ENCODE data around the gene IGF2. TPM values are rescaled to one million over a fixed set of nuclear protein-coding genes. Genes with fewer than 3 reads are reported as not detected.
A peak's percentile ranks its signal among the peaks of the same experiment; 100 is the strongest.

IGF2 gene
- total RNA-seq, 5 donors from 2014 or later (not counting 1 experiment from before 2014, with no cell fraction given): 0.30 to 0.98 (median 0.60) TPM; not detected in 1

- Mint-ChIP-seq H3K4me1 (no peaks in the 10 kb centered on the region), H3K27me3 (peaks cover 4 to 11% of the 10 kb centered on the region in 2 donors), H3K9me3 (no peaks in the 10 kb centered on the region), H3K4me3 (no peak overlapping the region), H3K36me3 (no peaks in the 10 kb centered on the region), H3K27ac (no peak overlapping the region)
- no peak for DNase-seq
- Histone ChIP-seq H3K9me3 (no peaks in the 10 kb centered on the region), H3K4me1 (ENCODE audit: control insufficient read depth in 1 of 2, extremely low read depth in 1 of 2, insufficient read depth in 2 of 2, low read length in 2 of 2) (peaks cover 0 to 16% of the 10 kb centered on the region in 2 experiments), H3K27ac (ENCODE audit: low read length) (no peak overlapping the region), H3K36me3 (ENCODE audit: control insufficient read depth in 2 of 2, extremely low read depth in 1 of 2, insufficient read depth in 1 of 2, low read length in 1 of 2) (no peaks in the 10 kb centered on the region), H3K4me3 (ENCODE audit: control insufficient read depth in 1 of 2, extremely low read depth in 1 of 2, low read length in 1 of 2) (no peak overlapping the region), H3K27me3 (replicated peaks in 1 of 2; ENCODE audit: control insufficient read depth in 2 of 2, extremely low read depth in 1 of 2, insufficient read depth in 2 of 2, low read length in 1 of 2) (peaks cover 0 to 70% of the 10 kb centered on the region in 2 experiments)
- WGBS (ENCODE audit: insufficient coverage): 86% methylated on average over 23 of the region's 25 CpGs
- CTCF ChIA-PET: no interaction called here
- no peak for ATAC-seq (replicated peaks in 1 of 4)
- POLR2A ChIA-PET: no interaction called here
These were observed 35.3 kb downstream of the IGF2 start for GRCh38 chr11:2103668-2104523.

- no peak overlapping the region for H3K4me3 ChIP-seq (ENCODE audit: control insufficient read depth in 1 of 2, extremely low read depth in 1 of 2, low read length in 1 of 2)
- WGBS (ENCODE audit: insufficient coverage): no CpG with 5 or more reads among the region's 2 CpGs
- H3K27me3 ChIP-seq (replicated peaks in 1 of 2; ENCODE audit: control insufficient read depth in 2 of 2, extremely low read depth in 1 of 2, insufficient read depth in 2 of 2, low read length in 1 of 2): peaks cover 0 to 60% of the 10 kb centered on the region in 2 experiments
- ChIA-PET CTCF (no interaction called here), POLR2A (no interaction called here)
- no peak for ATAC-seq (replicated peaks in 1 of 4)
- H3K4me1 ChIP-seq (ENCODE audit: control insufficient read depth in 1 of 2, extremely low read depth in 1 of 2, insufficient read depth in 2 of 2, low read length in 2 of 2): peaks cover 0 to 16% of the 10 kb centered on the region in 2 experiments
- Mint-ChIP-seq H3K27ac (no peak overlapping the region), H3K27me3 (peaks cover 4 to 11% of the 10 kb centered on the region in 2 donors), H3K4me1 (no peaks in the 10 kb centered on the region), H3K4me3 (no peak overlapping the region), H3K36me3 (no peaks in the 10 kb centered on the region), H3K9me3 (no peaks in the 10 kb centered on the region)
- no peaks in the 10 kb centered on the region for H3K36me3 ChIP-seq (ENCODE audit: control insufficient read depth in 2 of 2, extremely low read depth in 1 of 2, insufficient read depth in 1 of 2, low read length in 1 of 2)
- no peak for DNase-seq
- H3K27ac ChIP-seq (ENCODE audit: low read length): no peak overlapping the region
- H3K9me3 ChIP-seq: no peaks in the 10 kb centered on the region
These were observed 36.3 kb downstream of the IGF2 start for GRCh38 chr11:2102883-2103213.

DNA sequence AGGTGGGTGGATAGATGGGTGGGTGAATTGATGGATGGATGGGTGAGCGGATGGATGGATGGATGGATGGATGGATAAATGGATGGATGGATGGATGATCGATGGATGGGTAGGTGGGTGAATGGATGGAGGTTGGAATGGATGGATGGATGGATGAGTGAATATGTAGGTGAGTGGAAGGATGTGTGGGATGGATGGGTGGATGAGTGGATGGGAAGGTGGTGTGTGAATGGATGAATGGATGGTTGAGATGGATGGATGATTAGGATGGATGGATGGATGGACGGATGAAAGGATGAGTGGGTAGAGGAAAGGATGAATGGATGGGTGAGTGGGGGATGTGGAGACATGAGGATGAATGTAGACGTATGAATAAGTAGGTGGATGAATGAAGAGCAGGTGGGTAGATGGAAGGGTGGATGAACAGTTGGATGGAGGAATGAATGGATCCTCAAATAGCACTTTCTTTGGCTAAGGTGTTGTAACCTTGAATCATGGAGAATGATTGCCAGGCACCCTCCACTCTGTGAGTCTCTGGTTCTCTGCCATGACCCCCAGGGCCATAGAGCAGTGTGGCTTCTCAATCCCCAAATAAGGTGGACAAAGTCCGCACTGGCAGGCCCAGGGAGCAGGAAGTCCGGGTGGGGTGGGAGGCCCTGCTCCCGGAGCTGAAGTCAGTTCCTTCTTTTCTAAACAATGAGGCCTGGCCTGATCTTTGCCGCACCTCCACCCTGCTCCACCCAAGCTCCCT is 36.9 kb downstream of the IGF2 start:
- DNase-seq: no peak
- H3K27ac Mint-ChIP-seq: no peak overlapping the region

DNA sequence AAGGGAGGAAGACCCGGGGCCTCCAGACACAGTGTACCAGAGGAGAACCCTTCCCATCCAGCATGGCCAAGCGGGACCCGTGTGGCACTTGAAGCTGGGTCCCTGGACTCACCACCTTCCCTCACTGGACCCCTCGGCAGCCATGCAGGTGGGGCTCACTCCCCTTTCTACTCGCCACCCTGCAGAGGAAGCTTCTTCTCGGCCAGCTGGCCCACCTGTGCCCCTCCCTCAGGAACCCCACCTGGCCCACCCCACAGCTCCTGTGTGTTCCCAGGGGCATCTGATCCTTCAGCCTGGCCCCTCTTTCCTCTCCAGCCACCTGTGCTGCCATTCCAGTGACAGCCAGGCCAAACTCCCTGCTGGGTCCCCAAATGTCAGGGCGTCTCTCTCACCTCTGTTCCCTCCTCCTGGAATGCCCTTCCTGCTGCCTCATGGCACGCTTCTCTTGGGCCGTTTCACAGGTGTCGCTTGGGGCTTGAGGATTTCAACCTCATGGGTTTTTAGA is 38.0 kb downstream of the IGF2 start:
- DNase-seq: no peak
- no peak for ATAC-seq (replicated peaks in 1 of 4)
- no peaks in the 10 kb centered on the region for H3K9me3 ChIP-seq
- H3K27ac ChIP-seq (ENCODE audit: low read length): no peak overlapping the region
- H3K27me3 ChIP-seq (replicated peaks in 1 of 2; ENCODE audit: control insufficient read depth in 2 of 2, extremely low read depth in 1 of 2, insufficient read depth in 2 of 2, low read length in 1 of 2): peaks cover 0 to 56% of the 10 kb centered on the region in 2 experiments
- POLR2A ChIA-PET: no interaction called here
- no peaks in the 10 kb centered on the region for H3K9me3 Mint-ChIP-seq
- CTCF ChIA-PET: no interaction called here
- H3K36me3 ChIP-seq (ENCODE audit: control insufficient read depth in 2 of 2, extremely low read depth in 1 of 2, insufficient read depth in 1 of 2, low read length in 1 of 2): no peaks in the 10 kb centered on the region
- H3K4me1 ChIP-seq (ENCODE audit: control insufficient read depth in 1 of 2, extremely low read depth in 1 of 2, insufficient read depth in 2 of 2, low read length in 2 of 2): peaks cover 0 to 16% of the 10 kb centered on the region in 2 experiments
- H3K27ac Mint-ChIP-seq: no peak overlapping the region
- WGBS (ENCODE audit: insufficient coverage): 78% methylated on average over 4 of the region's 10 CpGs
- H3K4me3 ChIP-seq (ENCODE audit: control insufficient read depth in 1 of 2, extremely low read depth in 1 of 2, low read length in 1 of 2): no peak overlapping the region
- no peak overlapping the region for H3K4me3 Mint-ChIP-seq
- H3K36me3 Mint-ChIP-seq: no peaks in the 10 kb centered on the region
- peaks cover 4 to 11% of the 10 kb centered on the region in 2 donors for H3K27me3 Mint-ChIP-seq
- no peaks in the 10 kb centered on the region for H3K4me1 Mint-ChIP-seq

More for the DNA sequence above, 36.9 kb downstream of the IGF2 start:
- Mint-ChIP-seq H3K4me3 (no peak overlapping the region), H3K27me3 (peaks cover 4 to 11% of the 10 kb centered on the region in 2 donors), H3K9me3 (no peaks in the 10 kb centered on the region), H3K4me1 (no peaks in the 10 kb centered on the region), H3K36me3 (no peaks in the 10 kb centered on the region)
- H3K9me3 ChIP-seq: no peaks in the 10 kb centered on the region
- no peak overlapping the region for H3K27ac ChIP-seq (ENCODE audit: low read length)
- ChIA-PET CTCF (no interaction called here), POLR2A (no interaction called here)
- no peaks in the 10 kb centered on the region for H3K36me3 ChIP-seq (ENCODE audit: control insufficient read depth in 2 of 2, extremely low read depth in 1 of 2, insufficient read depth in 1 of 2, low read length in 1 of 2)
- H3K4me3 ChIP-seq (ENCODE audit: control insufficient read depth in 1 of 2, extremely low read depth in 1 of 2, low read length in 1 of 2): no peak overlapping the region
- peaks cover 0 to 55% of the 10 kb centered on the region in 2 experiments for H3K27me3 ChIP-seq (replicated peaks in 1 of 2; ENCODE audit: control insufficient read depth in 2 of 2, extremely low read depth in 1 of 2, insufficient read depth in 2 of 2, low read length in 1 of 2)
- H3K4me1 ChIP-seq (ENCODE audit: control insufficient read depth in 1 of 2, extremely low read depth in 1 of 2, insufficient read depth in 2 of 2, low read length in 2 of 2): peaks cover 0 to 16% of the 10 kb centered on the region in 2 experiments
- ATAC-seq (replicated peaks in 1 of 4): no peak
- WGBS (ENCODE audit: insufficient coverage): 51% methylated on average over 7 of the region's 8 CpGs

GRCh38 chr11:2100361-2101170 is 38.6 kb downstream of the IGF2 start:
- Histone ChIP-seq H3K36me3 (ENCODE audit: control insufficient read depth in 2 of 2, extremely low read depth in 1 of 2, insufficient read depth in 1 of 2, low read length in 1 of 2) (no peaks in the 10 kb centered on the region), H3K9me3 (no peaks in the 10 kb centered on the region), H3K4me1 (ENCODE audit: control insufficient read depth in 1 of 2, extremely low read depth in 1 of 2, insufficient read depth in 2 of 2, low read length in 2 of 2) (peaks cover 0 to 16% of the 10 kb centered on the region in 2 experiments), H3K27ac (ENCODE audit: low read length) (no peak overlapping the region), H3K4me3 (ENCODE audit: control insufficient read depth in 1 of 2, extremely low read depth in 1 of 2, low read length in 1 of 2) (no peak overlapping the region), H3K27me3 (replicated peaks in 1 of 2; ENCODE audit: control insufficient read depth in 2 of 2, extremely low read depth in 1 of 2, insufficient read depth in 2 of 2, low read length in 1 of 2) (peaks cover 0 to 49% of the 10 kb centered on the region in 2 experiments)
- CTCF ChIA-PET: no interaction called here
- Mint-ChIP-seq H3K4me3 (no peak overlapping the region), H3K27ac (no peak overlapping the region), H3K4me1 (no peaks in the 10 kb centered on the region), H3K27me3 (peaks cover 4 to 14% of the 10 kb centered on the region in 2 donors), H3K36me3 (no peaks in the 10 kb centered on the region), H3K9me3 (no peaks in the 10 kb centered on the region)
- ATAC-seq (replicated peaks in 1 of 4) (peak in 3 of 4 experiments; percentile 36 to 52 (median 47)), DNase-seq (peak in 14 of 35 experiments; percentile 5 to 61 (median 18))
- POLR2A ChIA-PET: interaction anchor here in 1 of 2 donors (0.7 kb wide), 1 partner anchor 614 kb away, joined by 4 read pairs; no protein-coding TSS in a partner anchor
- WGBS (ENCODE audit: insufficient coverage): 69% methylated on average over 19 of the region's 25 CpGs

Data from T-cell (primary cell).